HepG2 (cell line): ENCODE results near the gene TBX10. TPM values are rescaled to one million over a fixed set of nuclear protein-coding genes. Genes with fewer than 3 reads are reported as not detected.

Experiments
- ATAC-seq: fragments of 200-7000 bp; cut with Tn5 transposase; 3 replicates; pipeline ENCODE4 v1.9.1; 2020; ENCODE audit warnings: mild to moderate bottlenecking, moderate library complexity
- BruUV-seq: library from RNA; stranded (reverse); fragments of 400-500 nt; replicated peaks from 2 replicates; lab custom pipeline; 2021; lab: Mats Ljungman, UMichigan
- CTCF ChIA-PET: fragments of 300-600 bp; formaldehyde crosslinking; extraction: SDS; loops from one replicate; lab custom pipeline; 2021; ENCODE audit warnings: low total read pairs, inconsistent platforms, low intra/inter-chr PET ratio; lab: Yijun Ruan, JAX
- POLR2A ChIA-PET: fragments of 350-600 bp; sonication (Branson Sonifier 250); formaldehyde crosslinking; loops from one replicate; lab custom pipeline; 2020; ENCODE audit warnings: antibody characterized with exemption, inconsistent platforms; lab: Yijun Ruan, JAX
- DNase-seq: peaks from one replicate; pipeline ENCODE4 v3.0.0-alpha.2; 2015; ENCODE audit warnings: low spot score
- FAIRE-seq: peaks from 3 replicates; lab custom pipeline; 2011; peaks lifted over from hg19 to GRCh38; lab: Jason Lieb, UNC
- H2AFZ ChIP-seq: one replicate; pipeline ENCODE4 v1.6.1; 2011; ENCODE audit warnings: low read length, inconsistent platforms
- H3K27ac ChIP-seq: fragments of 300-600 bp; 3 replicates; pipeline ENCODE4 v1.8.0; 2011; ENCODE audit warnings: mixed run types, mild to moderate bottlenecking, mixed read lengths, low read length, inconsistent platforms; ENCODE audit not compliant: insufficient read depth; ENCODE audit errors: extremely low read length
- H3K27me3 ChIP-seq, 2 experiments: fragments of 200-600 bp in 1 of 2; 2 replicates in 1 of 2; 3 replicates in 1 of 2; pipeline versions ENCODE4 v1.6.0 to v1.8.0; 2011; ENCODE audit warnings: low read length in 2 of 2, mild to moderate bottlenecking in 2 of 2, moderate library complexity in 2 of 2, inconsistent platforms in 1 of 2; ENCODE audit not compliant: insufficient read depth in 2 of 2, control insufficient read depth in 1 of 2
- H3K36me3 ChIP-seq, 2 experiments: fragments of 200-600 bp in 1 of 2; replicated peaks in 1 of 2; 2 replicates in 1 of 2; 3 replicates in 1 of 2; pipeline versions ENCODE4 v1.5.1 to v1.8.0; 2011; ENCODE audit warnings: low read length in 2 of 2, inconsistent platforms in 1 of 2; ENCODE audit not compliant: insufficient read depth in 2 of 2, control insufficient read depth in 1 of 2
- H3K4me1 ChIP-seq: 2 replicates; pipeline ENCODE4 v1.5.1; 2012; ENCODE audit warnings: low read length, inconsistent platforms; ENCODE audit not compliant: insufficient read depth
- H3K4me2 ChIP-seq: 2 replicates; pipeline ENCODE4 v1.6.0; 2011; ENCODE audit warnings: low read depth, low read length, inconsistent platforms
- H3K4me3 ChIP-seq, 3 experiments: fragments of 200-600 bp in 1 of 3; sonication (generic), shearing (Covaris generic) in 1 of 3; replicated peaks in 1 of 3; 2 replicates each; pipeline ENCODE4 v1.5.1; 2011 to 2016; ENCODE audit warnings: low read length in 3 of 3, inconsistent platforms in 2 of 3, low read depth in 2 of 3, mild to moderate bottlenecking in 2 of 3, control low read depth in 1 of 3, mixed read lengths in 1 of 3; ENCODE audit not compliant: insufficient read depth in 1 of 3
- H3K79me2 ChIP-seq: one replicate; pipeline ENCODE4 v1.6.1; 2011; ENCODE audit warnings: low read length, inconsistent platforms; ENCODE audit not compliant: insufficient read depth
- H3K9ac ChIP-seq: 2 replicates; pipeline ENCODE4 v1.6.0; 2011; ENCODE audit warnings: mild to moderate bottlenecking, low read depth, low read length, inconsistent platforms; ENCODE audit not compliant: insufficient read depth
- H3K9me3 ChIP-seq: 2 replicates; pipeline ENCODE4 v1.5.1; 2012; ENCODE audit warnings: mild to moderate bottlenecking, low read length
- H4K20me1 ChIP-seq: 2 replicates; pipeline ENCODE4 v1.6.0; 2011; ENCODE audit warnings: inconsistent platforms, mild to moderate bottlenecking, low read length, moderate library complexity; ENCODE audit not compliant: insufficient read depth
- AGO2 ChIP-seq: fragments of 200-400 bp; formaldehyde crosslinking; optimal IDR thresholded peaks from 2 replicates; pipeline ENCODE3; 2017; ENCODE audit warnings: mild to moderate bottlenecking, low read depth, low read length, moderate library complexity
- ARID4A ChIP-seq: sonication (generic); formaldehyde crosslinking; IDR thresholded peaks from 2 replicates; pipeline ENCODE4 v1.5.0; 2020; ENCODE audit warnings: mild to moderate bottlenecking, missing genetic modification reagents, borderline replicate concordance
- PCBP1 ChIP-seq: fragments of 200-400 bp; formaldehyde crosslinking; IDR thresholded peaks from 2 replicates; pipeline ENCODE4 v1.6.1; 2017; ENCODE audit warnings: mild to moderate bottlenecking, low read depth, low read length, borderline replicate concordance
- SP140L ChIP-seq: sonication (generic); formaldehyde crosslinking; IDR thresholded peaks from 2 replicates; pipeline ENCODE4 v1.4.0; 2020; ENCODE audit warnings: missing genetic modification reagents, borderline replicate concordance
- SP2 ChIP-seq: sonication (generic); formaldehyde crosslinking; IDR thresholded peaks from 2 replicates; pipeline ENCODE4 v1.5.1; 2020; ENCODE audit warnings: mild to moderate bottlenecking, missing genetic modification reagents
- ZBTB20 ChIP-seq: sonication (generic); formaldehyde crosslinking; IDR thresholded peaks from 2 replicates; pipeline ENCODE4 v1.8.1; 2023; ENCODE audit warnings: missing genetic modification reagents, low read depth, mild to moderate bottlenecking, borderline replicate concordance
- ZBTB49 ChIP-seq: sonication (generic); formaldehyde crosslinking; IDR thresholded peaks from 2 replicates; pipeline ENCODE4 v1.4.0; 2020; ENCODE audit warnings: missing genetic modification reagents, borderline replicate concordance
- ZFP91 ChIP-seq: sonication (generic); formaldehyde crosslinking; IDR thresholded peaks from 2 replicates; pipeline ENCODE4 v1.9.0; 2022; ENCODE audit warnings: missing genetic modification reagents, mild to moderate bottlenecking, borderline replicate concordance
- ZMYM3 ChIP-seq: sonication (generic); formaldehyde crosslinking; IDR thresholded peaks from 2 replicates; pipeline ENCODE4 v1.5.1; 2020; ENCODE audit warnings: mild to moderate bottlenecking, missing genetic modification reagents
- ZNF138 ChIP-seq: sonication (generic); formaldehyde crosslinking; IDR thresholded peaks from 2 replicates; pipeline ENCODE4 v1.5.0; 2020; ENCODE audit warnings: mild to moderate bottlenecking, low read depth, missing genetic modification reagents
- ZNF280B ChIP-seq: sonication (generic); formaldehyde crosslinking; IDR thresholded peaks from 2 replicates; pipeline ENCODE4 v1.5.0; 2020; ENCODE audit warnings: missing genetic modification reagents, mild to moderate bottlenecking, borderline replicate concordance
- WGBS: methylation state at CpG from one replicate; pipeline ENCODE4 v1.1.6; 2017; ENCODE audit warnings: low lambda C conversion rate; 5-methylcytosine and 5-hydroxymethylcytosine counted together
- in situ Hi-C: cut with HindIII; loops from 2 replicates; pipeline ENCODE4 v1.10.0; 2017; ENCODE audit warnings: low pct_unique_long_range_greater_than_20kb; ENCODE audit not compliant: extremely low pct_ligation_motif_present
- intact Hi-C: fragments of 100-400 bp; cut with micrococcal nuclease; formaldehyde crosslinking; loops from one replicate; pipeline ENCODE4 v1.10.0; 2022; ENCODE audit not compliant: unreplicated experiment
- polyA plus RNA-seq, 8 experiments: library from polyadenylated mRNA; depleted of rRNA in 3 of 8; stranded (reverse) in 7 of 8; unstranded in 1 of 8; fragments of >200 nt; fragmentation: Illumina TruSeq in 4 of 8; extraction: Trizol in 4 of 8; gene quantifications; 2 replicates each; pipeline versions ENCODE4 v1.2.1 to v1.2.3, GENCODE V29; 2011 to 2016; ENCODE audit warnings: low read depth in 4 of 8, missing spikeins in 1 of 8, mixed read lengths in 1 of 8; ENCODE audit not compliant: insufficient read depth in 1 of 8
- total RNA-seq, 5 experiments: library from RNA; depleted of rRNA; stranded (reverse); fragments of >200 nt; fragmentation: Illumina TruSeq; extraction: Trizol; gene quantifications; 2 replicates each; pipeline ENCODE4 v1.2.3, GENCODE V29; 2016; ENCODE audit warnings: low read depth in 1 of 5

The TBX10 gene
- total and polyA plus RNA-seq, 2 of the 13 experiments (the other 11 are each of a cell fraction or from before 2014, with no cell fraction given): 0.27 to 1.7 TPM

GRCh38 chr11:67628710-67629385, 10.7 kb downstream of the TBX10 start:
- DNase-seq: no peak
- CTCF ChIA-PET: interaction anchor here (2.0 to 2.1 kb wide), 2 partner anchors 14 to 31 kb away, joined by 13 to 16 read pairs; no protein-coding TSS in a partner anchor
- TSS peak; percentile 41 for BruUV-seq
- Histone ChIP-seq H3K4me1 (peaks cover 53% of the 10 kb centered on the region), H4K20me1 (no peaks in the 10 kb centered on the region), H3K36me3 (no peaks in the 10 kb centered on the region), H3K4me2 (peak overlapping the region; percentile 91), H3K27me3 (no peaks in the 10 kb centered on the region), H3K9ac (peak overlapping the region; percentile 78), H3K9me3 (no peaks in the 10 kb centered on the region), H3K4me3 (peak overlapping the region; percentile 5 to 77 (median 30); a peak in 5 of 6 replicates), H3K27ac (peak overlapping the region; percentile 83), H3K79me2 (no peaks in the 10 kb centered on the region), H2AFZ (no peak overlapping the region)
- FAIRE-seq: no peak
- ATAC-seq: no peak
- 42% methylated on average over 19 of the region's 25 CpGs for WGBS
- POLR2A ChIA-PET: interaction anchor here (1.2 to 4.8 kb wide), 10 partner anchors 11 to 275 kb away, joined by 3 to 52 read pairs (median 7); partner anchors contain the start of genes ACY3, AIP, POLD4 and TBX10
- intact Hi-C loops: no loop called here
- in situ Hi-C loops: no loop called here
- TF ChIP-seq SP2 (CRISPR knock-in tag) (peak; percentile 25; the same call in 1 of the 2 replicates), ZBTB20 (CRISPR knock-in tag) (0 out of 2 replicates have a peak, but pooled peaks have one; percentile 17), ZBTB49 (CRISPR knock-in tag) (peak; percentile 65; the same call in 1 of the 2 replicates), SP140L (CRISPR knock-in tag) (no peak), AGO2 (peak; percentile 39), ZFP91 (CRISPR knock-in tag) (peak; percentile 10; the same call in 1 of the 2 replicates), ZMYM3 (CRISPR knock-in tag) (no peak), ZNF280B (0 out of 2 replicates have a peak, but pooled peaks have one; percentile 1), ZNF138 (CRISPR knock-in tag) (0 out of 2 replicates have a peak, but pooled peaks have one; percentile 18), PCBP1 (0 out of 2 replicates have a peak, but pooled peaks have one; percentile 13), ARID4A (CRISPR knock-in tag) (0 out of 2 replicates have a peak, but pooled peaks have one; percentile 3)
